Stimulated activated CD8-positive, alpha-beta memory T cell treated with anti-CD3 and anti-CD28 coated beads, Interleukin-7, amount 100 ng/mL, for 24 hours (primary cell): Measurements from ENCODE around the gene PRIM2.
A peak's percentile ranks its signal among the peaks of the same experiment; 100 is the strongest.
"Not testable (repeated sequence)": the region's sequence is repeated elsewhere in the genome, so short reads cannot be mapped to it uniquely, and the experiment has no call there.

Source experiments
- DNase-seq: peaks from one replicate; pipeline ENCODE4 v3.0.0-alpha.2; 2020; ENCODE audit warnings: low read depth

The PRIM2 gene

GRCh38 chr6:57308755-57309154, 8.7 kb upstream of the PRIM2 start:
- DNase-seq, result not testable (repeated sequence)

DNA sequence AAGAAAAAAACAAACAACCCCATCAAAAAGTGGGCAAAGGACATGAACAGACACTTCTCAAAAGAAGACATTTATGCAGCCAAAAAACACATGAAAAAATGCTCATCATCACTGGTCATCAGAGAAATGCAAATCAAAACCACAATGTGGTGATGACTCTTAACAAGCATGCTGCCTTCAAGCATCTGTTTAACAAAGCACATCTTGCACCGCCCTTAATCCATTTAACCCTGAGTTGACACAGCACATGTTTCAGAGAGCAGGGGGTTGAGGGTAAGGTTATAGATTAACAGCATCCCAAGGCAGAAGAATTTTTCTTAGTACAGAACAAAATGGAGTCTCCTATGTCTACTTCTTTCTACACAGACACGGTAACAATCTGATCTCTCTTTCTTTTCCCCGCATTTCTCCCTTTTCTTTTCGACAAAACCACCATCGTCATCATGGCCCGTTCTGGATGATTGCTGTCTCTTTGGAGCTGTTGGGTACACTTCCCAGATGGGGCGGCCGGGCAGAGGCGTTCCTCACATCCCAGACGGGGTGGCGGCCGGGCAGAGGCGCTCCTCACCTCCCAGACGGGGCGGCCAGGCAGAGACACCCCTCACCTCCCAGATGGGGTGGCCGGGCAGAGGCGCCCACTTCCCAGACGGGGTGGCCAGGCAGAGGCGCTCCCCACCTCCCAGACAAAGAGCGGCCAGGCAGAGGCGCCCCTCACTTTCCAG, 7.2 kb upstream of the PRIM2 start:
- DNase-seq, result not testable (repeated sequence)

GRCh38 chr6:57310817-57311157, 6.6 kb upstream of the PRIM2 start:
- no peak for DNase-seq

GRCh38 chr6:57311300-57312003, 6.0 kb upstream of the PRIM2 start:
- not testable (repeated sequence) for DNase-seq

DNA sequence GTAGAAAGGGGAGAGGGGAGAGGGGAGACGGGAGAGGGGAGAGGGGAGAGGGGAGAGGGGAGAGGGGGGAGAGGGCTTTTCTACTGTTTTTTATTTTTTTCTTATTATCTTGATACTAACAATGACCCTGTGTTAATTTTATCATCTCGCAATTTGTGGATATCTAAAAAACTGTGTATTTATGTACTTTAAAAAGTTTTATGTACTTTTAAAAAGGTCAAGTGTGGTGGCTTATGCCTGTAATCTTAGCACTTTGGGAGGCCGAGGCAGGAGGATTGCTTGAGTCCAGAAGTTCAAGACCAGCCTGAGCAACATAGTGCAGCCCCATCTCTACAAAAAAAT, 5.5 kb upstream of the PRIM2 start:
- DNase-seq, result no peak

DNA sequence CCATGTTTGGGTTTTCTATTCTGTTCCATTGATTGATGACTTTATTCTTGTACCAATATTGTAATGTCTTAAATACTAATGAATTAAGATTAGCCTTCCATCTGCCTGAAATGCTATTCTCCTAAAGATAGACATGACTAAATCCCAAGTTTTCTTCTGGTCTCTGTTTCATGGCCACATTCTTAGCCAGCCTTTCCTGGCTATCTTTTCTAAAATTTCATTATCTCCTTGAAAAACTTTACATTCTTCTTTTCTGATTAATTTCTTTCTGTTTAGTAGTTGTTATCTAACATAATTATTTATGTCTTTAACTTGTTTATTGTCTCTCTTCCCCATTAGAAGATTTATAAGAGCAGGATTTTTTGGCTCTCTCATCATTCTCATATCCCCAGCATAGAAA, 4.4 kb upstream of the PRIM2 start:
- no peak for DNase-seq

GRCh38 chr6:57313711-57314471, 3.5 kb upstream of the PRIM2 start:
- no peak for DNase-seq

- DNase-seq, result no peak
Measured at GRCh38 chr6:57315111-57315510, 2.3 kb upstream of the PRIM2 start.

GRCh38 chr6:57315851-57316250, 1.6 kb upstream of the PRIM2 start:
- no peak for DNase-seq

- DNase-seq, result peak; percentile 51
Measured at GRCh38 chr6:57316581-57317059, 810 bp upstream of the PRIM2 start.

DNA sequence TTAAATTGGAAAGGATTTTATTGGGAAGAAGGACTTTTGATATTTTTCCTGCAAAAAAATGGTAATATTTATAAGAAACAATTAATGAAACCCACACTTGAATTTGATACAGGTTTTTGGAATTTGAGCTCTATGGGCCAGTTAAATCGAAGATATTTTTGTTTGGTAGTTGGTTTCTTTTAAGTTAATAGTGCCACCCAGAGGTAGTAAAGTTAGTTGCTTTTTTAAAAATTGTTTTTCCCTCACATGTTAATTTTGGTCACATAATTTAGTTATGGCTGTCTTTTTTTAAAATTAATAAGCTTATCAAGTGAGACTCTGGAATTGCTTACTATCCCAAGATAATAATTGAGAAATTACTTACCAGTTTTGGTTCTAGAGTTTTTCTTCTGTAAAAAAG, 7.1 kb downstream of the PRIM2 start:
- no peak for DNase-seq

DNA sequence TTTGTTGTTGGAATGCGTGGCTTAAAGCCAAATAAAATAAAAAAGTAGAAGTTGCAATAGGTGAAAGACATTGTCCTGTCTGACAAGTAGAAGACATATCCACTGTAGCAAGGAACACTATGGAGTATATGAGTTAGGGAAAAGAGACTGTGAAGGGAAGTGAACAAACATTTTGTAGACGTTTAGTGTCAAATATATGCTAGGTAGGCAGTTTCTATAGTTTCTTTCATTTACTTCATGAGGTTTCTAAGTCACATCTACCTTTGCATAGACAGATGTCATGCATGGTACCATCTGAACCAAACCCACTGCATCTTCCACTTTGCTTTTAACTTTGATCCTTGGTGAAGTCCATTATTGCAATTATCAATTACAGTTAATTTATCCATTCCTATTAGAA, 9.9 kb downstream of the PRIM2 start:
- no peak for DNase-seq

- DNase-seq, result no peak
Measured at GRCh38 chr6:57328074-57328473, 10.6 kb downstream of the PRIM2 start.

GRCh38 chr6:57329933-57330332, 12.5 kb downstream of the PRIM2 start:
- DNase-seq, result no peak

GRCh38 chr6:57342148-57342669, 24.8 kb downstream of the PRIM2 start:
- DNase-seq, result no peak

GRCh38 chr6:57343342-57343741, 25.9 kb downstream of the PRIM2 start:
- DNase-seq, result not testable (repeated sequence)

GRCh38 chr6:57346715-57347114, 29.3 kb downstream of the PRIM2 start:
- not testable (repeated sequence) for DNase-seq

GRCh38 chr6:57347597-57347996, 30.2 kb downstream of the PRIM2 start:
- DNase-seq, result not testable (repeated sequence)

DNA sequence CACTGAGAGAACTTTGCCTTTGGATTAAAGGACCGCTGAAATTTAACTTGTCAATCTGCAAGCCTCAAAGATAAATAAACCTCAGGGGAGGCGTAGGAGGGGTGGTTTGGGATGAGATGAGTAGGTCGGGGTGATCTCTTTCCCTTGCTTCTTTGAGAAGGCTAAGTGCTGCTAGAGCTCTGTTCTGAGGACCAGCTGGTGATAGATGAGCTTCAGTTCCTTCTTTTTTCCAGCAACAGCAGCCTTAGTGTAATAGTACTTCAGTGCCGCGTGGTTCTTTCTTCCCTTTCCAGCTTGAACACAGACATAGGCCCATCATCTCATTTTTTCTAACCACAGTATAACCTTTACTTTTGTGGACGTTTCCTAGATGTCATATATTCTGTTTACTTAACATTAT, 33.0 kb downstream of the PRIM2 start:
- not testable (repeated sequence) for DNase-seq

DNA sequence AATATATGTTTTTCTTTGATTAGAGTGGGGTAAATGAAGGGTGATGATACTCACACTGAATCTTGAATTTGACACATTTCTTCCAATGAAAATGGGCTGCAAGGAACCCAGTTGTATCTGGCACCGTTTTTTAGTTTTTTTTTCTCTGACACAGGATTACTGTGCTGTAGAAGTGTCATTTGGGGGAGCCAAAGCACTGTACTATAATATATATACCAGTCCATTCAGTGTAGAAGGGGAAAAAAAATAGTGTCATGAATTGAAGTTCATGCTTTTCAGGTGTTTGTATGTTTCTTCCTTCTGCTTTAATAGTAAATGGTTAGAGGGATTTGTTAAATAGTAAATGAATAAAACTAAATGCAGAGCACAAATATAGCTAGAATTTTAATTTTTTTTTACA, 35.2 kb downstream of the PRIM2 start:
- not testable (repeated sequence) for DNase-seq

- not testable (repeated sequence) for DNase-seq
Measured at GRCh38 chr6:57358319-57358718, 40.9 kb downstream of the PRIM2 start.

GRCh38 chr6:57359766-57360165, 42.3 kb downstream of the PRIM2 start:
- DNase-seq, result not testable (repeated sequence)

- DNase-seq, result not testable (repeated sequence)
Measured at GRCh38 chr6:57362340-57362739, 44.9 kb downstream of the PRIM2 start.
